Activated T-cell treated with anti-CD3 and anti-CD28 coated beads for 48 hours (primary cell): ENCODE results near the gene MYO9B.

Experiments used
- DNase-seq: peaks from one replicate; pipeline ENCODE4 v3.0.0-alpha.2; 2020; ENCODE audit warnings: low read depth

MYO9B gene

DNA sequence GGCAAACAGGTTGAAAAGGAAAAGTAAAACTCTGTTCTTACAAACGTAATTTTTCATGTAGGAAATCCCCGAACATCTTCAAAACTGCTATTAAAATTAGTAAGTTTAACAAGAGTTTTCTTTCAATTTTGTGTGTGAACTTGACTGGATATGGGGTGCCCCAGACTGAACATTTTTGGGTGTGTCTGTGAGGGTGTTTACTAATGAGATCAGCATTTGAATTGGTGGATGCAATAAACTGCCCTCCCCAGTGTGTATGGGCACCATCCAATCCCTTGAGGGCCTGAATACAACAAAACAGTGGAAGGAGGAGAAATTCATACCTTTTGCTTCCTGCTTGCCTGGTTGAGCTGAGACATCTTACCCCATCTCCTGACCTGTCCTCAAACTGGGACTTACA, 12.1 kb upstream of the MYO9B start:
- no peak for DNase-seq

DNA sequence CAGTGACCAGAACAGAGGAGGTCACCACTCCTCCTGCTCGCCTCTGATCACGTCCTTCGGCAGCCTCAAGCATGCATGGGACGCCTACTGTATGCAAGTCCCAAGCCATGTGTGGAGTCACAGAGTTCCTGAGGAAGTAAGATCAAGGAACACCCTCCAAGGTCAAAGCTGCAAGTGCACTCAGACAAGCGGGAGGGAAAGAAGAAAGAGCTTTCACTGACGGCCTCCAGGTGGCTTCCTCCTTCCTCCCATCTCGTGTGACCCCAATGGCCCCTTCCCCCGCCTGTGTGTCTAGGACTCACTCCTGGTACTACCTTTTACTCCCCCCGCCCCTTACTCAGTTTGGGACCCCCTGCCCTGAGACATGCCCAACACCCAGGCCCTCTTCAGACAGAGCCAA, 6.4 kb upstream of the MYO9B start:
- DNase-seq, result no peak

DNA sequence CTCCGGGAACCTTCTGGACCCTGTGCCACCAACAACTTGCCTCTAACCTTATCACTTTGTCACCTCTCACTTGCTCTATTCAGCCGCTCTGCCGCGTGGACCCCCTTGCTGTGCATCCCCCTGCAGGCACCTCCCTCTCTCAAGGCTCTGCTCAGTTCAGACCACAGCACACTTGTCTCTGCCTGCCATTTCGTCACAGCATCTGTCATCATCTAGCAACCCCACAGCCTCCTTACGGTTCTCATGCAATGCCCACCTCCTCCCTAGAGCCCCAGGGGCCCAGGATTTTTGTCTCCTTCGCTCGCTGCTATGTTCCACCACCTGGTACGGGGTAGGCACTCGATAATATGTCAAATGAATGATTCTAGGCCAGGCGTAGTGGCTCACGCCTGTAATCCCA, 5.2 kb upstream of the MYO9B start:
- no peak for DNase-seq

DNA sequence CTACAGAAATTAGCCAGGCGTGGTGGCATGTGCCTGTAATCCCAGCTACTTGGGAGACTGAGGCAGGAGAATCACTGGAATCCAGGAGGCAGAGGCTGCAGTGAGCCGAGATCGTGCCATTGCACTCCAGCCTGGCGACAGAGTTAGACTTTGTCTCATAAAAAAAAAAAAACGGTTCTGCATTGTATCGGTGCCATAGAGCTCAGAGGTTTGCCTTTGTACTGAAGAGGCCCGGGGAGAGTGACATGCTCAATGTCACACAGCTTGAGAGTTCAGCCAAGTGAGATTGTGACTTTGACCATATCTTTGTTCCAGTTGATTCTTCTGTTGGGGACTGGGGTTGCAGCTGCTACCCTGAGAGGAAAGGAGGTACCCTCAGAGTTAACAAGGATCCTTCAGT, 4.7 kb upstream of the MYO9B start:
- DNase-seq, result no peak

DNA sequence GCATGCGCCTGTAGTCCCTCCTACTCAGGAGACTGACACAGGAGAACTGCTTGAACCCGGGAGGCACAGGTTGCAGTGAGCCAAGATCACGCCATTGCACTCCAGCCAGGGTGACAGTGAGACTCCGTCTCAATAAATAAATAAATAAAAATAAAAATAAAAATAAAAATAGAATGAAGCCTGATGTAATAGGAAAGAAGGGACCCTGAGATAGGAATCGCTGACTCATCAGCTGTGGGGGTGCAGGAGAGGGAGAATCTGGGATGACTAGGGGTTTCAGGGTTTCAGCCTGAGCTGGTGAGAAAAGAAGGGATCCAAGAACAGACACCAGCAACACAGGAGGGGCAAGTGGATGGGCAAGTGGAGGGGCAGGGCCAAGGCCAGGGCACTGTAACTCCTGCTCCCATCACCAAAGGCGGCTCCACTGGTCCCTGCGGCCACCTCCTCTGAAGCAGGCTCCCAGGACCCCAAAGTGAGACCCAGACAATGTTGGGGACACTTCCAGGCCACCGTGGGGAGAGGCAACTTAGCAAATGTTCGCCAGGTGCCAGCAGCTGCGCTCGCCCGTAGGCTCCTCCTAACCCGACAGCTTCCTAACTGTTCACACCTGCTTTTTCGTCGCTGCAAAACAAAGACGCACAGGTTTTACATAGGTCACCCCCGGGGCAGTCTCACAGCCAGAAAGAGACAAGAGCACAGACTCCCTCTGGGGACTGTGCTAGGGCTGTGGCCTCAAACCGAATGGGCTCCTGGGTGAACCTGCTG, 1.5 kb upstream of the MYO9B start:
- DNase-seq, result no peak

DNA sequence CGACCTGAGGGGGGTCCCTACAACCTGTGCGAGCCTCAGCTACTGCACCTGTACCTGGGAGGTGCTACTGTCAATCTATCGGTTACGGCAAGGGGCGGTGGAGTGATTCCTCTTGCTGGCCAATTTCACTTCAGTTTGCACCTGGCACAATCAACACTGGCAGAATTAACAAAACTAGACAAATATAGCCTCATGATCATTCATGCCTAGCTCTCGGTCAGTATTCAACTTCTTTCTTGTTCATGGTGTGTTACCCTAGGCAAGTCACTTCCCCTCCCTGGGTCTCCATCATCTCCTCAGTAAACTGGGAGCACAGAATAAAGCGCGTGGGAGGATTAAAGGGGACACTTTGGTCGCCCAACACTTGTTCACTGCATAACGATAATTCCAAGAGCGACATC, 943 bp upstream of the MYO9B start:
- DNase-seq, result no peak

DNA sequence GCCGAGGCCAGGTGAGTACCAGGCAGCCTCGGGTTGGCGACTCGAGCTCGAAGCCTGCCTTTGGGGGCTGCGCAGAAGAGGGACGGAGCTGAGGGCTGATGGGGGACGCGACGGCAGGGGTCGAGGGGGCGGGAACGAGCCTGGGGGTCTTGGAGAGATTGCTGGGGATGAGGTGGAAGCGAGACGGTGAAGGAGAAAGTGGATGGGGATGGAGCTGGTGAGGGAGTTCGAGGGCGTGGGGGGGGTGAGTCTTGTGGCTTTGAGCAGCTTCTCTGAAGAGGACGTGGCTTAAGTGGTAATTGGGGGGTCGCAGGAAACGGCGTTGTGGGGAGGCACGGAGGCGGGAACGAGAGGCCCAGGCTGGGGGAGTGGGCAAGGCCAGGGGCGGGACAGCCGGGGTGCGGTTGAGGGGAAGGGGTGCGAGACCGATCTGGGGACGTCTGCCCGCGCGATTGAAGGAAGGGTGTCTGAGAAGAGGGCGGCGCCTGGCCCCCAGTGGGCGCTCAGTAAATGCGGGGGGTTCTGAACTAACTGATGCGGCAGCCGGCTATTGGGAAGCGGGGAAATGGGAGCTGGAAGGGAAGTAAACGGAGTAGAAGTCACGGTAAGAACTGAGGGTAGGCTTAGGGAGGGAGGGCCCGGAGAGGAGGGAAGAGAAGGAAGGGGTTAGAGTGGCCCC, 426 bp downstream of the MYO9B start:
- DNase-seq, result peak; percentile 41

DNA sequence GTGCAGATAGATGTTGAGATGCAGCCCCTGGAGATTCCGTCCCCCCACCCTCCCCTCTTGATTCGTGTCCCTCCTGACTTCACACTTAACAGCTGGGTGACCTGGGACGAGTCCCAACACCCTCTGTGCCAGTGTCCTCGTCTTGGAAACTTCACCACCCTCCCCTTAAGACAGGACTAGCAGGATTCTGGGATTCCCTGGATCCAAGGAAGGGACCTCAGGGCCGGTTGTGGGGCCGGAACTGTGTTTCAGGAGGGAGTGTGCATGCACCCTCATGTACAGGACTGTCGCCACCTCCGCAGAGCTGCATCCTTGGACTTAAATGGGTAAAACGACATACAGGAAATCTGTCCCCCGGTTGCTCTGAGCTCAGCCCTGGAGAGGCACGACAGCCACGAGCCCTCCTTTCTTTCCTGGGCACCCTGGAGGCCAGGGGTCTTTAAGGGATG, 990 bp downstream of the MYO9B start:
- no peak for DNase-seq

DNA sequence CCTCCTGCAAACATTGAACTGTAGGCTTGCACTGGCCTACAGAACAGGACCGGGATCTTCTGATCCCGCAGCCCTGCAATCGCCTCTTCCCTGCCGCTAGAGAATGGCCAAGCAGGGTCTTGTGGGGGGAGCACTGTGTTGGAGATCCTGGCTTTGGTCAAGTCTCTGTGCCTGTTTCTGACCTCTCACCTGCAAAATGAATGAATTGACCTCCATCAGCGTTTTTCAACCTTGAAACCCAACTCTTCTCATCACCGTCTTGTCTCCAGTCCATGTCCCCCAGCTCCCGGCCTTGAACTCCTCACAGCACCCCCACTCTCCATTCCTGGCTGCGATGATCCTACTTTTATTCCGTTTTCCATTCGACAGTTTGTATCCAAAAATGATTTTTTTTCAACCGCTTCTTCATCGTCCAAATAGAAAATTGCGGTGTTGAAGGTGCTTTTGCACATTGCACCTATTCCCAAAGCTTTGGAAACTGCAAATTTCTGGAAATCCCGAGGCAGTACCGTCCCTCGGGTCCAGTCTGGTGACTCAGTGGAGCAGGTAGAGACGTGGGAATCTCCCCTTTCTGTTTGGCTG, 2.0 kb downstream of the MYO9B start:
- DNase-seq, result no peak

DNA sequence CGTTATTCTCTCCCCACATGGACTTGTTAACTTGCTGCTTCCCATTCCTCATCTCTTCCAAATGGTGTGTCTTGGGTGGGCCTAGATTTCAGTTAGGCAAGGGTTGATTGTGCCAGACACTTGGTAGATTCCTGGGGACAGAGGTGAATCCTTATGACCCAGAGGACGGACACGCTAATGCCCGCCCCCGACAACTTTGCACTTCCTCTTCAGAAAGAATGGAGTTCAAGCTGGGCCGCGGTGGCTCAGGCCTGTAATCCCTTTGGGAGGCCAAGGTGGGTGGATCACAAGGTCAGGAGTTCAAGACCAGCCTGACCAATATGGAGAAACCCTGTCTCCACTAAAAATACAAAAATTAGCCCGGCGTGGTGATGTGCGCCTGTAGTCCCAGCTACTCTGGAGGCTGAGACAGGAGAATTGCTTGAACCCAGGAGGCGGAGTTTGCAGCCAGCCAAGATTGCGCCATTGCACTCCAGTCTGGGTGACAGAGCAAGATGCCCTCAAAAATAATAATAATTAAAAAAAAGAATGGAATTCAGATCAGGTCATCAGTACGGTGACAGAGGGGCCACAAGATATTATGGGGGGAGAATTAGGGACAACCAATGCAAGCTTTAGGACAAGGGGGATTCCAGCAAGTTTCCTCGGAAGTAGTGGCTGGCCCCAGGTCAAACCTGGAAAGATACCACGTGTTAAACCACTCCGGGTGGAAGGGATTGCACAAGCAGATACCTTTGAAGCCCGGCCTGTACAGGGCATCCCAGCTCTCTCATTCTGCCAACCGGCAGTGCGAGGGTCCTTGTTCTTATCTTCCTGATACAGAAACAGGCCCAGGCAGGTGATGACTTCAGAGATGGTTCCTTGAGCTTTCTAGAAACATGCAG, 2.7 kb downstream of the MYO9B start:
- DNase-seq, result no peak

DNA sequence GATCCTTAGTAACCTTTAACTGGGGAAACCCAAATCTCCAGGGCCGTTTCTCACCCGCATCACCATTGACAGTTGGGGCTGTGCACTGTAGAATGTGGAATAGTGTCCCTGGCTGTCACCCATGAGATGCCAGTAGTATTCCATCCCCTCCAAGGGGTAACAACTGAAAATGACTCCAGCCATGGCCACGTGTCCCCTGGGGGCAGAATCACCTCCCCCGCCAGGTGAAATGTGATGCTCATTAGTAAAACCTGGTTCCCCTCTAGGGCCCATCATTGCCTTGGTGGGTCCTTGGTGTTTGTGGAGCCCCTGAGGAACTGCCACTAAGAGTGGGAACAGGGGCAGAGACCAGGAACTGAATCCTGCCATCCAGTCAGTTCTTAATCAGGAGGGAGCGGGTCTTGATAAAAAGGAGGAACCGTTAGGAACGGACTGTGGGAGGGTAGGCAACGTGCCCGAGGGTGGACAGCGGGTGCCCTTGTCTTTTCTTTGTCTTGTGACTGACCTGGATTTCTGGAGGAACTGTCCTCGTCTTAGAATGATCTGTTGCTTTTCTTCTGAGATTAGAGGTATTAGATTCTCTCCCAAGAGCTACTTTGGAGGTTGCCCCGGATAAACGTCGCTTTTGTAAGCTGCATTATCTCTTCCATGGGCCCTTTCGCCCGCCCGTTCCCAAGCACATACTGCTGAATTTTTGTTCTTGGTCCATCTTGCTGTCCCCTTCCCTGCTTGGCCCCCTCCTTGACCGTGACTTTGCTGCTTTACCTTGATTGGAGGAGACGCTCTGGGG, 3.5 kb downstream of the MYO9B start:
- DNase-seq, result no peak

DNA sequence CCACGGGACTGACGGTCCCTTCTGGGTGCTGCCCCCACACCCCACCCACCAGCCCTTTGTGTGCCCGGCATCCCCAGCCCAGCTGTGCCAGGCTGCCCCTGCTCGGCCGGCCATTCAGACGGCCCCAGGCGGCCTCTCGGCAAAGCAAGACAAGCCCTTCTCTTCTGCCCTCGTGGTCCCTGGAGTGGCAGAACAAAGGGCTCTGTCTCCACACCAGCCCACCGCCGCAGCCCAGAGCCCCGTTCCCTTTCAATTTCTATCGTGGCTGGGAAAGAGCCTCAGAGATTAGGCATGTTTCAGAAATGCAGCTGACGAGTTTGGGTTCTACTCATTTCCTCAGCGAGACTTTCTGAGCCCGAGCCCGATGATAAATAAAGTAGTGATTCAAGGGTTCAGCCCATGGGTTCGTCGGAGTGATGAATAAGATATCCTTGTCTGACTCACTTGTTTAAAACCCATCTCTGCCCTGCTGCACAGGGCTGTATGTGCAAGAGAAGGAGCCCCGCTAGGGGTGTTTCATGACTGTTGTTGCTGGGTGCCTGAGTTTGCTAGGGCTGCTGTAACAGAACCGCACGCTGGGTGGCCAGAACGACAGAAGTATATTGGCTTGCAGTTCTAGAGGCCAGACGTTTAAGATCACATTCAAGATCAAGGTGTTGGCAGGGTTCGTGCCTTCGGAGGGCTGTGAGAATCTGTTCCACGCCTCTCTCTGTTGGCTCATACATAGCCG, 4.3 kb downstream of the MYO9B start:
- DNase-seq, result peak; percentile 71

DNA sequence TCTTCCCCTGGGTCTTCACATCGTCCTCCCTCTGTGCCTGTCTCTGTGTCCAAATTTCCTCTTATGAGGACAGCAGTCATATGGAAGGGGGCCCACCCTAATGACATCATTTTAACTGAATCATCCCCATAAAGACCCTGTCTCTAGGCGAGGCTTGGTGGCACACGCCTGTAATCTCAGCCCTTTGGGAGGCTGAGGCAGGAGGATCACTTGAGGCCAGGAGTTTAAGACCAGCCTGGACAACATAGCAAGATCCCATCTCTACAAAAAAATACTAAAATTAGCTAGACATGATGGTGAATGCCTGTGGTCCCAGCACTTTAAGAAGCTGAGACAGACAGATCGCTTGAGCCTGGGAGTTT, 4.8 kb downstream of the MYO9B start:
- DNase-seq, result no peak

DNA sequence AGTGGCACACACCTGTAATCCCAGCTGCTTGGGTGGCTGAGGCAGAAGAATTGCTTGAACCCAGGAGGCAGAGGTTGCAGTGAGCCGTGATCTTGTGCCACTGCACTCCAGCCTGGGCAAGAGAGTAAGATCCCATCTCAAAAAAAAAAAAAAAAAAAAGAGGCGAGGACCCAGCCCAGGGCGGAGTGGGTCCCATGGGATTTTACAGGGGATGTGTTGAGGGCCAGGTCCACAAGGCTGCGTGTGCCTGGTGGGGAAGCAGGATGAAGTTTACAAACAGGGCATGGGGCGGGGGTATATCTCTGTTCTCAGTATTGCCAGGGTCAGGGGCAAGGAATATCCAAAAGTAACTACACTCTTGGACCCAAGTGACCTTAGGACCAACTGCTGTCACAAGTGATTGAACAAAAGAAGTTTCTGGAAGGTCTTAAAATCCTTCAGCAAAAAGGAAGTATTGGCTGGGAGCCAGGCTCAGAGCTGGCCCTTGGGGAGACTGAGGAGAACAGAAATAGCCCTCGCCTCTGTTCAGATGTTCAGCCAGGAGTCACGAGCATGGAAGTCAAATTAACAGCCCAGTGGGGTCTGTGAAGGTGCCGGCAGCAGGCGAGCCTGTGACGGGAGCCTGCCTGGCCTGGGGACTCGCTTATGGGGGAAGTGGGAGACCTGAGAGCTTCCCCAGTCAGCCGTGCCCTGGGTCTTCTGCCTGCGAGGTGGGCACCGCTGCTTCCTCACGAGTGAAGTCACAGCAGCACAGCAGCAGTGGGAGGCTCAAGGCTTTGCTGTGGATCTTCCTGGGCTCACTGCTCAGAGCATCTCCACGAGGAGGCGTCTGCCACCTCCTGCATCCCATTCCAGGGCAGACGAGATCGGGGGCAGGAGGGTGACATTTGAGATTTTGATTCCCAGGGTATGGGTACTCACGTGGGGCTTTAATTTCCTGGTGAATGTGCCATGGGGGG, 6.4 kb downstream of the MYO9B start:
- no peak for DNase-seq

DNA sequence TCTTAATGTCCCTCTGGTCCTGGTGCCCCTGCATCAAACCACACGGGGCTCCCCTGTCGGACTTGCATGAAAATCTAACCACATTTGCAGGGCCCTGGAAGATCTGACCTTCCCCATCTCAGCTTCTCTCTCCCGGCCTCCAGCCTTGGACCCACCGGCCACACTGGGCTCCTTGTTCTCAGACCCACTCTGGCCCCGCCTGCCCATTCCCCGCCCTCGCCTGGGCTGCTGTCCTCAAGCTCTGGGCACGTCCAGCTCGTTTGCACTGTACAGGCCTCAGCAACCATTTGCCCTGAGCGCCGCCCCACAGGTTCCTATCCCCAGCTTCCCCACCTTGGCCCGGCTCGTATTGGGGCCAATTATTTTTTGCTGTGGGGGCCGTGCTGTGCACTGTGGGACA, 10.5 kb downstream of the MYO9B start:
- DNase-seq, result no peak

DNA sequence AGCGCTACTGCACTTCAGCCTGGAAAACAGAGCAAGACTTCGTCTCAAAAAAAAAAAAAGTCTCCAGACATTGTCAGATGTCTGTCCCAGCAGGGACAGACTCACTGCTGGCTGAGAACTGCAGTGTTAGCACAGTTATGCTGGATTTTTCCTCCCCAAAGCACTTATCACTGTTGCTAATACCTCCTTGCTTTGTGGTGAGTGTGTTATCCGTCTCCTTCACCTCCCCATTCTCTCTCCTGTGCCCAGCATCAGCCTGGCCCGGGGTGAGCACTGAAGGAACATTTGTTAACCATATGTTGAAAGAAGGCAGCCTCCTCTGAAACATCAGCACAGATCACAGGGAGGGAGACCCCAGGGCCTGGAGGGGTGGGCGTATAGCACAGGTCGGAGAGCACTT, 11.3 kb downstream of the MYO9B start:
- DNase-seq, result no peak

DNA sequence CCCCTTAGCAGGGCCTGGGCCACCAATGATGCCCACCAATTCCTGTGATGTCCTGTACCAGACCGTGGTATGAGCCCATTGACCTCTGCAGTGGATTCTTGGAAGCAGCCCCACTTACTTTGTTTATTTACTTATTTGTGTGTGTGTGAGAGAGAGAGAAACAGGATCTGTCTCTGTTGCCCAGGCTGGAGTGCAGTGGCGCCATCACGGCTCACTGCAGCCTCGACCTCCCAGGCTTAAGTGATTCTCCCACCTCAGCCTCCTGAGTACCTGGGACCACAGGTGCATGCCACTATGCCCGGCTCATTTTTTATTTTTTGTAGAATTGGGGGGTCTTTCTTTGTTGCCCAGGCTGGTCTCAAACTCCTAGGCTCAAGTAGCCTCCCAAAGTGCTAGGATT, 13.0 kb downstream of the MYO9B start:
- DNase-seq, result no peak

DNA sequence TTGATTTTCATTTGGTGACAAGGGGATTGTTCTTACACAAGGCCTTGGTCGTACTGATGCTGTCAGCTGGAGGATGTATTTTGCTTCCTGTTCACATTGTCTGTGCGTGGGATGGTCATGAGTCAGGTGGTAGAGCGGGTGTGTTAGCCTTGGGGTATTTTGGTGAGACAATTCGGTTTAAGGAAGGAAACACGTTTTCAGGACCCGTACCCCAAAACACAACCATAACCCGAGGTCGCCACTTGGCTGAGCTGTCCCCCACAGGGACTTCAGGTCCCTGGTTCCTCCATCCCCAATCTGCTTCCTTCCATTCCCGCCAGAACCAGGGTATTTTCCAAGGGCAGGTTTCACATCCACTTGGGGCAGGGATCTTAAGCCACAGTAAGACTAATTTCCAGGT, 15.0 kb downstream of the MYO9B start:
- DNase-seq, result peak; percentile 23

DNA sequence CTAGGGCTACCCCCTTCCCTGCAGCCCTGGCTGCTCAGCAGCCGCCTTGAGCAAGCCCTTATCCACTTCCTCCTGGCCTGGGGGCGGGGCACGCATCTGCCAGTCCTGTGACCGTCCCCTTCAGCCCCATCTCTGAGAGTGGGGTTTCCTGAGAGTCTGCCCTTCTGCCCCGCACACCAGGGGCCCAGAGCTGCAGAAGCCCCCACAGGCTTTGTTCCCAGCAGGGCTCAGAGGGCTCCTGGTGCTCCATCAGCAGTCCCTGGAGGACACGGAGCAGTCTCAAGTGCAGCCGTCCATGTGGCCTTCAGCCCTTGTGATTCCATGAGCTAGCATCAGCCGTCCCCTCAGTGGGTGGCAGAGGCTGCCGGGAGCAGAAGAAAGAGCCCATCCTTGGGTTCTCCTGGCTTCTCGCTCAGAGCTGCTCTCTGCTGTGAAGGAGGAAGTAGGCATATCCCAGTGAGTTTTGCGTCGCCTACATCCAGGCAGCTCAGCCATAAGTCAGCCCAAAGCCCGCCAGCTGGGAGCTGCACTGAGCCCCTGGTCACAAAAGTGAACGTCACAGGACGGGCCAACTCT, 16.3 kb downstream of the MYO9B start:
- no peak for DNase-seq

DNA sequence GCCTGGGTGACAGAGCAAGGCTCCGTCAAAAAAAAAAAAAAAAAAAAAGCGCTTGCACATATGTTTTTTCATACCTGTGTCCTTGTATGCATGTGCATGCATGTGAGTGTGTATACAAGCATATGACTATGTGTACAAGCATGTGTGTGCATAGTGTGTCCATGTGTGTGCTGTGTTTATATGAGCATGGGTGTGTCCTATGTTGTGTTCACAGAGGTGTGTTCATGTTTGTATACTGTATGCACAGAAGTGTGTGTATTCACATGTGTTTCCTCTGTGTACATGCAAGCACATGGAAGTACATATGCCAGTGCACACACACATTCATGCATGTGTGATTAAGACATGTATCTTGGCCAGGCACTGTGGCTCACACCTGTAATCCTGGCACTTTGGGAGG, 17.1 kb downstream of the MYO9B start:
- DNase-seq, result no peak
